ENCODE results near the gene FIG4. TPM values are rescaled to one million over a fixed set of nuclear protein-coding genes. Genes with fewer than 3 reads are reported as not detected.

FIG4 gene
- polyA plus RNA-seq, 3 donors = 27.2 to 65.3 (median 53.7) TPM

GRCh38 chr6:109720311-109720710, 29.2 kb downstream of the FIG4 start:
- Histone ChIP-seq H3K27me3 (ENCODE audit: control insufficient read depth in 2 of 2, insufficient read depth in 2 of 2, low read length in 2 of 2) (no peaks in the 10 kb centered on the region), H3K4me3 (replicated peaks in 1 of 3; ENCODE audit: low read depth in 2 of 3, low read length in 3 of 3) (no peak overlapping the region), H3K79me2 (ENCODE audit: insufficient read depth, low read length) (no peaks in the 10 kb centered on the region), H2AFZ (ENCODE audit: insufficient read depth, low read depth, low read length, poor library complexity, severe bottlenecking) (no peak overlapping the region), H3K4me2 (replicated peaks; ENCODE audit: extremely low read depth, low read length, poor library complexity, severe bottlenecking) (no peak overlapping the region), H3K36me3 (replicated peaks in 1 of 2; ENCODE audit: control insufficient read depth in 1 of 2, insufficient read depth in 2 of 2, low read length in 2 of 2) (peaks cover 50 to 89% of the 10 kb centered on the region in 2 donors), H3K9me3 (replicated peaks in 1 of 2; ENCODE audit: control insufficient read depth in 1 of 2, insufficient read depth in 1 of 2, low read length in 2 of 2) (no peaks in the 10 kb centered on the region), H3K4me1 (ENCODE audit: control insufficient read depth in 1 of 2, insufficient read depth in 2 of 2, low read length in 2 of 2) (no peaks in the 10 kb centered on the region), H3K27ac (ENCODE audit: low read depth in 1 of 2, low read length in 2 of 2) (no peak overlapping the region), H3K9ac (ENCODE audit: insufficient read depth, low read length, poor library complexity, severe bottlenecking) (no peak overlapping the region), H4K20me1 (ENCODE audit: insufficient read depth, low read length) (peaks cover 31% of the 10 kb centered on the region)
- Mint-ChIP-seq H3K4me3 (no peak overlapping the region), H3K36me3 (peaks cover 79 to 88% of the 10 kb centered on the region in 2 donors), H3K27me3 (ENCODE audit: low read depth in 3 of 3) (peaks cover 0 to 2% (median 1%) of the 10 kb centered on the region in 3 donors), H3K27ac (no peak overlapping the region), H3K4me1 (peaks cover 8% of the 10 kb centered on the region), H3K9me3 (peaks cover 0 to 4% (median 3%) of the 10 kb centered on the region in 7 donors)
- no CpG with 5 or more reads among the region's 3 CpGs for WGBS (ENCODE audit: insufficient coverage)
- no peak for TF ChIP-seq CTCF (IDR thresholded peaks at IDR 0.05)
- intact Hi-C loops (cut with micrococcal nuclease) = no loop called here
- no peak for DNase-seq

- no peak overlapping the region for H3K9ac ChIP-seq (ENCODE audit: insufficient read depth, low read length, poor library complexity, severe bottlenecking)
- H3K4me1 Mint-ChIP-seq = peaks cover 8% of the 10 kb centered on the region
- no peaks in the 10 kb centered on the region for H3K27me3 ChIP-seq (ENCODE audit: control insufficient read depth in 2 of 2, insufficient read depth in 2 of 2, low read length in 2 of 2)
- no peak overlapping the region for H3K4me3 ChIP-seq (replicated peaks in 1 of 3; ENCODE audit: low read depth in 2 of 3, low read length in 3 of 3)
- no peak overlapping the region for H3K27ac ChIP-seq (ENCODE audit: low read depth in 1 of 2, low read length in 2 of 2)
- H3K36me3 Mint-ChIP-seq = peaks cover 73 to 91% of the 10 kb centered on the region in 2 donors
- peaks cover 27% of the 10 kb centered on the region for H4K20me1 ChIP-seq (ENCODE audit: insufficient read depth, low read length)
- no peak overlapping the region for H3K27ac Mint-ChIP-seq
- DNase-seq = no peak
- WGBS (ENCODE audit: insufficient coverage) = no CpG with 5 or more reads among the region's 3 CpGs
- intact Hi-C loops (cut with micrococcal nuclease) = no loop called here
- no peak overlapping the region for H3K4me3 Mint-ChIP-seq
- no peaks in the 10 kb centered on the region for H3K79me2 ChIP-seq (ENCODE audit: insufficient read depth, low read length)
- H3K9me3 ChIP-seq (replicated peaks in 1 of 2; ENCODE audit: control insufficient read depth in 1 of 2, insufficient read depth in 1 of 2, low read length in 2 of 2) = no peaks in the 10 kb centered on the region
- no peak overlapping the region for H3K4me2 ChIP-seq (replicated peaks; ENCODE audit: extremely low read depth, low read length, poor library complexity, severe bottlenecking)
- no peaks in the 10 kb centered on the region for H3K4me1 ChIP-seq (ENCODE audit: control insufficient read depth in 1 of 2, insufficient read depth in 2 of 2, low read length in 2 of 2)
- H3K27me3 Mint-ChIP-seq (ENCODE audit: low read depth in 3 of 3) = peaks cover 0 to 2% (median 1%) of the 10 kb centered on the region in 3 donors
- H3K36me3 ChIP-seq (replicated peaks in 1 of 2; ENCODE audit: control insufficient read depth in 1 of 2, insufficient read depth in 2 of 2, low read length in 2 of 2) = peaks cover 44 to 76% of the 10 kb centered on the region in 2 donors
- no peak for TF ChIP-seq CTCF (IDR thresholded peaks at IDR 0.05)
- peaks cover 0 to 7% (median 3%) of the 10 kb centered on the region in 7 donors for H3K9me3 Mint-ChIP-seq
- H2AFZ ChIP-seq (ENCODE audit: insufficient read depth, low read depth, low read length, poor library complexity, severe bottlenecking) = no peak overlapping the region
These were observed 30.9 kb downstream of the FIG4 start for GRCh38 chr6:109722011-109722410.
